NCI-H82 (cell line): ENCODE data around the gene GAL.

Experiments used
- DNase-seq: peaks from one replicate; lab custom pipeline; 2025; lab: John Stamatoyannopoulos, UW

GAL gene

GRCh38 chr11:68659158-68659921 lies 25.0 kb upstream of the GAL start:
- no peak for DNase-seq

GRCh38 chr11:68660066-68660810 lies 24.1 kb upstream of the GAL start:
- DNase-seq, result no peak

GRCh38 chr11:68661014-68661413 lies 23.3 kb upstream of the GAL start:
- no peak for DNase-seq

- DNase-seq, result no peak
Observed at GRCh38 chr11:68661697-68662603, 22.4 kb upstream of the GAL start.

GRCh38 chr11:68663482-68664010 lies 20.8 kb upstream of the GAL start:
- DNase-seq, result no peak

- DNase-seq, result no peak
Observed at GRCh38 chr11:68664141-68664540, 20.2 kb upstream of the GAL start.

- DNase-seq, result no peak
Observed at GRCh38 chr11:68664906-68665305, 19.4 kb upstream of the GAL start.

GRCh38 chr11:68665436-68665835 lies 18.9 kb upstream of the GAL start:
- no peak for DNase-seq

- no peak for DNase-seq
Observed at GRCh38 chr11:68666849-68667248, 17.5 kb upstream of the GAL start.

GRCh38 chr11:68667511-68668500 lies 16.5 kb upstream of the GAL start:
- no peak for DNase-seq

GRCh38 chr11:68669301-68670090 lies 14.8 kb upstream of the GAL start:
- no peak for DNase-seq

GRCh38 chr11:68670208-68670992 lies 13.9 kb upstream of the GAL start:
- DNase-seq, result no peak

- no peak for DNase-seq
Observed at GRCh38 chr11:68673306-68673945, 10.9 kb upstream of the GAL start.

GRCh38 chr11:68673991-68674390 lies 10.4 kb upstream of the GAL start:
- no peak for DNase-seq

GRCh38 chr11:68674461-68674860 lies 9.9 kb upstream of the GAL start:
- no peak for DNase-seq

- peak; percentile 48 for DNase-seq
Observed at GRCh38 chr11:68677432-68677831, 6.9 kb upstream of the GAL start.

GRCh38 chr11:68678031-68678441 lies 6.3 kb upstream of the GAL start:
- no peak for DNase-seq

- DNase-seq, result no peak
Observed at GRCh38 chr11:68680541-68681231, 3.7 kb upstream of the GAL start.
